NCI-H1417 treated with DMSO at 0.1 percent for 48 hours (cell line): ENCODE measurements around the gene SPRR3.
"Not testable (repeated sequence)": the region's sequence is repeated elsewhere in the genome, so short reads cannot be mapped to it uniquely, and the experiment has no call there.

Source experiments
- DNase-seq: peaks from one replicate; lab custom pipeline; 2025; lab: John Stamatoyannopoulos, UW

The SPRR3 gene

GRCh38 chr1:152983743-152984142, 17.8 kb upstream of the SPRR3 start, which contains the start of gene SPRR1A:
Gene SPRR1A, plus strand, starts transcription at chr1:152984081. Its CDS starts 1,150 bp downstream, at chr1:152985231.
- DNase-seq: no peak

GRCh38 chr1:152986578-152986977, 15.0 kb upstream of the SPRR3 start:
- DNase-seq: no peak

DNA sequence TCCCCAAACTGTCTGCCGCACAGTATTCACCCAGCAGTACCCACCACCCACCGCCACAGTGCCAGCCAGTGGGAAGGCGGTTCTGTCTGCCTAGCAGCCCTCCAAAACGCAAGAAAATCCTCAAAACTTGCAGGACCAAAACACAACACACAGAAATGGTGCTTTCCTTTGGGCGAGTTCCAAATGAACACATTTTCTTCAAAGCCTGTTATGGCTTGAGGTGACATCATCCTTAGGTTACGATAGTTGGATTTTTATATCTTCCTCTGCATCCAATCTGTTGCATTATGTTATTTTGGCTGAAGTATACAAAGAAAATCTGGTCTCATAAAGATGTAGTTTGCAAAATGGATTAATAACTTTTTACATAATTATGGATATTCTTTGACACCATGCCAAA, 8.4 kb upstream of the SPRR3 start:
- no peak for DNase-seq

DNA sequence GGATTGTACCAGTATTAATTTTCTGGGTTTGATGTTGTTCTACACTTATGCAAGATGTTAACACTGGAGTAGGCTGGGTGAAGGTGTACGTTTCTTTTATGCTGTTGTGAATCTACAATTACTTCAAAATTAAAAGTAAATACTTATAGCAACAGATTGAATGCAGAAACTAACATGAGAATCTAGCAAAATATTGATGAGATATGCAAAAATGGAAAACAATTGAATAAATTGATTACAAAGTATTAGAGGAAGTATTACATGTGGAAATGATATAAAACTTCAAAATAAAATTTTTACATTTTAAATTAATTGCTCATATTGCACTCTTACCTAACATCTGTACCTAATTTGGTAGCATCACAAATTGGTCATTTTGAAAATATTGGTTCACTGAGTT, 5.7 kb upstream of the SPRR3 start:
- no peak for DNase-seq

DNA sequence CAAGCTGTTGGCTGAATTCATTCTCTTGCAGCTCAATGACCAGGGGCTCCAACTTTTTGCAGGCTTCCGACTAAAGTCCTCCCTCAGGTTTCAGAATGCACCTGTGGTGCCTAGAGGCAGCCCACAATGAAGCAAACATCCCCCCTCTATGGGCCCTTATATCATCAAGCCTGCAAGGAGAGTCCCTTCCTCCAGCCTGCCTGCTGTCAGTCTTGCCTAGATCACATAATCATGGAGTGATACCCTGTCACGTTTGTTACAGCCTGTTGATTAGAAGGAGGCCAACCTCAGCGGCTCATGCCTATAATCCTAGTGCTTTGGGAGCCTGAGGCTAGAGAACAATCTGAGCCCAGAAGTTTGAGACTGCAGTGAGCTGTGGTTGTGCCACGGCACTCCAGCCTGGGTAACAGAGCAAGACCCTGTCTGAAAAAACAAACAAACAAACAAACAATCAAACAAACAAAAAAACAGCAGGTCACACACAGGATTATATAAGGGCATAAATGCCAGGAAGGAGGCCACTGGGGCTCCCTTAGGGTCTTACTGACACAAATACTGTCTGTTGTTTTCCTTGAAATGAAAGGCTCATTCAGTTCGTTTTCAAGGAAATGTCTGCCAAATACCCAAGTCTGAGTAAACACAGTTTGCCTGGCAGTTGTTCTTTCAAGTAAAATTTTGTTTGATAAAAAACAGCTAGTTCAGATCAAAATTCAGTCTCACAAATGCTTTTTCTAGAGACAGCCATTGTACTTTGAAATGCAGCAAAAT, 4.7 kb upstream of the SPRR3 start:
- DNase-seq: no peak

GRCh38 chr1:152997901-152998300, 3.6 kb upstream of the SPRR3 start:
- DNase-seq: no peak

DNA sequence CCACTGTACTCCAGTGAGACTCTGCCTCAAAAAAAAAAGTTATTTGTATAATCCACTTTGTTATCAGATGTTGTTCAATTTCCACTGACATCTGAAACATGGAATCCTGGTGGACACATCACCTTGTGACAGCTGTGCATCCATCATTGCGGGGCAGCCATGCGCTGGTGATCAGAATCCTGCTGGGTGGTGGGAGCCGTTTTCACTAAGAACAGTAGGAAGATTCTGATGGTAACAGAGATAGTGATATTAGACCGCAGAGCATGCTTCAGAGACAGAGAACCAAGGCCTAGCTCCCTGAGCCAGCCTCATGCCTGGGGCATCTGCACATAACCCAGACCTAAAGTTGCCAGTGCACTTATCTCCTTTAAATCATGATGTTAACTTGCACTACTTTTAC, 3.1 kb upstream of the SPRR3 start:
- DNase-seq: no peak

GRCh38 chr1:152999818-153000217, 1.7 kb upstream of the SPRR3 start:
- DNase-seq: no peak

DNA sequence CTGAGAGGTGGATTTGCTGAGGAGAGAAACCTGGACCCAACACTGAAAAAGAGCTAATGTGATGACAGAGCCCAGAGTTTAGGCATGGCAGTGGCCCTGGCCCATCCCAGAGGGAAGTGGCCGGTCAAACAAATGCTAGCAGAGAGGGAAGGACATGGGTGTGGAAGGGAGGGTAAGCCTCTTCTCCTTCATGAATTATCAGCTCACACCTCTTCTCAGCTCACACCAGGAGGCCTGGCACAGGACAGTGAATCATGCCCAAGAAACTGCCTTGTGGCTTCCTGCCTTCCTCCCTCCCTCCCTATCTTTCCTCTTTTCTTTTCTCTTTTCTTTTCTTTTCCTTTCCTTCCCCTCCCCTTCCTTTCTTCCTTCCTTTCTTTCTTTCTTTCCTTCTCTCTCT, 1.3 kb upstream of the SPRR3 start:
- DNase-seq: no peak

DNA sequence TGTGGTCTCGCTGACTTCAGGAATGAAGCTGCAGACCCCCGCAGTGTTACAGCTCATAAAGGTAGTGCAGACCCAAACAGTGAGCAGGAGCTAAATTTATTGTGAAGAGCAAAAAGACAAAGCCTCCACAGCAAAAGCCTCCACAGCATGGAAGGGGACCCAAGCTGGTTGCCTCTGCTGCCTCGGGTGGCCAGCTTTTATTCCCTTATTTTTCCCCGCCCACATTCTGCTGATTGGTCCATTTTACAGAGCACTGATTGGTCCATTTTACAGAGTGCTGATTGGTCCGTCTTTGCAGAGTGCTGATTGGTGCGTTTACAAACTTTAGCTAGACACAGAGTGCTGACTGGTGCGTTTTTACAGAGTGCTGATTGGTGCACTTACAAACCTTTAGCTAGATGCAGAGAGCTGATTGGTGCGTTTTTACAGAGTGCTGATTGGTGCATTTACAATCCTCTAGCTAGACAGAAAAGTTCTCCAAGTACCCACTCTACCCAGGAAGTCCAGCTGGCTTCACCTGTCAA, 9.7 kb downstream of the SPRR3 start:
- not testable (repeated sequence) for DNase-seq

DNA sequence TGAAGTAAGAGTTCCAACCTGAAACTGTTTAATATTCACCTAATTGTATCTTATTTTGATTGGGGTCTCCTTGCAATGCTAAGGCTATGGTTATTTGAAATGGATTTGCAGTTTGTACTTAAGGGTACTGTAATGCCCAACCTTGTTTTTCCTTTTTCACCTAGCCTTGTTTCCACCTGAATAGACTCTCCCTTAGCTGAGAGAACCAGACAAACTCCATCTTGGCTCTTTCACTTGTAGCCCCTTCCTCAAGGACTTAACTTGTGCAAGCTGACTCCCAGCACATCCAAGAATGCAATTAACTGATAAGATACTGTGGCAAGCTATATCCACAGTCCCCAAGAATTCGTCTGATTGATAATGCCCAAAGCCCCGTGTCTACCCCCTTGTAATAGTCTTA, 20.3 kb downstream of the SPRR3 start:
- not testable (repeated sequence) for DNase-seq

- not testable (repeated sequence) for DNase-seq
Measured at GRCh38 chr1:153022340-153022739, 20.8 kb downstream of the SPRR3 start.

DNA sequence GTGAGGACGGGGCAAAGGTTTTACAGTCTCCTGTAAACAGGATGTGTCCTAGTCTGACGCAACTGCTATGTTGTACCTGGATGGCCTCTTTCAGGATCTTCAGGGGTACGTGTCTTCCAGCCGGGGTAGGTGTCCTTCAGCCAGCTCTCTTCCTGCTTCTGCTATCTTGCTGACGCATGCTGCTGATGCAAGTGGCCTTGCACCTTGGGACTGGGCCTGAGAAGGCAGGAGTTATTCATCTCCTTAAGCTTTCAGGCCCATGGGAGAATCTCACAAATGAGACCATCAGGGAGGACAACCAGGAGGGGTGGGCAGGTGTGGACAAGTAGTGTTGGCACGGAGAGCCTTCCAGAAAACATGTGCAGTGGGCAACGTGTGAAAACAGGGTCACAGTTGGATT, 21.6 kb downstream of the SPRR3 start:
- no peak for DNase-seq

DNA sequence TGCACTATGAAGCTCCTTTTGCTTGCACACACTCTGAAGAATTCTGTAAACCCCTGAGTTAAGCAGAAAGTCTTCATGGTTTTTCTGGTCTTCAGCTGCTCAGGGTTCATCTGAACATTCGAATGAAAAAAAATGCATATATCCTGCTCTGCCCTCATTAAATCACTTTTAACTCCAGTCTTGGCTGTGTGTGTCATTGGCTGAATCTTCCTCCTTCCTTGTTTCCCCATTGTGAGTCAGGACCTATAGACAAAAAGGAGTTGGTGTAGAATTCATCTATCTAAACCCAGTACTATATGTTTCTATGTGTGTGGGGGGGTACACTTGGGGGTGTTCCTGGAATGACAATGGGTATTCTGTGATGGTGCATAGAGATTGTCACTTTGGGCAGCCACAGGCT, 22.9 kb downstream of the SPRR3 start:
- no peak for DNase-seq

DNA sequence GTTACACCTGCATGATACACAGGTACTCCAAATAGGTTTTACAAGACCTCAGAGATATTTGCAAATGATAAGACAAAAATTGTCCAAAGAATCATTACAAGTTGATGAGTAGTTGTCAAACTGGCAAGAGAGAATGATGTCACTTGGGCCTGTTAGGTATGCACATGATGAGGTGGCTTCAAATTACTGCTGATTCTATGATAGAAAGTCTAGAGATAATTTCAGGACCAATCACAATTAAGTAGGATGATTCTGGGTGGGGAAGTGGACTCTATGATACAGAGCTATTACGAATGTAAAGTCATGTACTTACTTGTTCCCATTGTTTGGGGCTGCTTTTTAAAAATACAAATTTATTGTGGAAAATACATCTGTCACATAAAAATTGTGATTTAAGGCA, 24.2 kb downstream of the SPRR3 start:
- DNase-seq: no peak

GRCh38 chr1:153028766-153029165, 27.2 kb downstream of the SPRR3 start:
- DNase-seq: no peak

DNA sequence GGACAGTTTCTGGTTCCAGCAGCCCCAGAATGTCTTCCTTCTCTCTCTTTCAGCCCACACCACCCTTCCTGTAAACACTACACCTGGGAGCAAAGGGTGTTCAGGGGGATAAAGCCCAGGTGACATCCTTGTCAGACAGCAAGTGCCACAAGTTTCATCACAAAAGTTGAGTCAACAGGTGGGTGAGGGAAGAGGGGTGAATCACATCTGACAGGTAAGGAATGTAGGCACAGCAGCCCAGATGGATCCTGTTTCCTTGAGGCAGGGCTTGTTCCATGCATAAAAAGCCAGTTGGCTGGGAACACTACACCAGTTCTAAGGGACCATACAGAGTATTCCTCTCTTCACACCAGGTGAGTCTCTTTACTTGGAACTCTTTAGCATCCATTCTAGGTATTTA, 29.3 kb downstream of the SPRR3 start, which contains the start of gene SPRR1B:
TSS of gene SPRR1B (plus strand) at position 309 of the 400 bp plus-strand sequence. CDS start 1,143 bp downstream, outside the sequence.
- no peak for DNase-seq

GRCh38 chr1:153032073-153032472, 30.5 kb downstream of the SPRR3 start:
- no peak for DNase-seq

- no peak for DNase-seq
Measured at GRCh38 chr1:153032677-153033308, 31.2 kb downstream of the SPRR3 start.

DNA sequence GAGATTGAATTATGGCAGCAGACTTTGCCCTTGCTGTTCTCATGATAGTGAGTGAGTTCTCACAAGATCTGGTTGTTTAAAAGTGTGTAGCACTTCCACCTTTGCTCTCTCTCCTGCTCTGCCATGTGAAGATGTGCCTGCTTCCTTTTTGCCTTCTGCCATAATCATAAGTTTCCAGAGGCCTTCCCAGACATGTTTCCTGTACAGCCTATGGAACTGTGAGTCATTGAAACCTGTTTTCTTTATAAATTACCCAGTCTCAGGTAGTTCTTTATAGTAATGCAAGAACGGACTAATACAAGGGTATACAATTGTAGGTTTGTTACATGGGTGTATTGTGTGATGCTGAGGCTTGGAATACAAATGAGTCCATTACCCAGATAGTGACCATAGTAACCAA, 33.7 kb downstream of the SPRR3 start:
- DNase-seq: no peak

DNA sequence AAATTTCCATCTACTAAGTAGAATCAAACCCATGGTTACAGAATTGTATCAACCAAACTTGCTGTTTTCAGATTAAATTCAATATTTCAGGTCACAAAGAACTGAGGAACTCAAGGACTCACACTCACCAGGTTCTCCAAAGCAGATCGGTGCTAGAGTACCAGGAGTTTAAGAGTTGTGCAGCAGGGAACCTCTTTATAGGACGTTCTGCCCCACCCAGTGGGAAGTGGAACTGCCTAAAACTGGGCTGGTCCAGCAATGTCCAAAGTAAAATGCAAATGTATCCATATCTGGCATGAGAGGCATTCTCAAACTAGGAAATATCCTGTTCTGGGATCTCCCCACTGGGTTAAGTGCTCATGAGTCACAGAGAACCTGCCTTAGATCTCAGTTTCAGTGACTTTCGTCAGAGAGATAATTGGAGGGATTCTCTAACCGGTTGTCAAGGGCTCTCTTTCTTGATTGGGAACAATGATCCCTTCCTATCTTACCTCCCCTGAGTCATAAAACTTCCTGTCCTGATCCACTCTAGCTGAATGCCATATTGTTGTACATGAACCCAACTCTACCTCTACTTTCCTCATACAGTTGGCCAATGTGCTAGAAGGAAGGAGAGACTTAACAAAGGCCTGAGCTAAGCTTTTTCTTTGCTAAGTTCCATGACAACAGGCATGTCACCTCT, 39.5 kb downstream of the SPRR3 start, which contains the start of gene SPRR2D:
TSS of gene SPRR2D (minus strand) at position 171 of the 682 bp plus-strand sequence. CDS start 774 bp downstream, outside the sequence.
- DNase-seq: no peak

DNA sequence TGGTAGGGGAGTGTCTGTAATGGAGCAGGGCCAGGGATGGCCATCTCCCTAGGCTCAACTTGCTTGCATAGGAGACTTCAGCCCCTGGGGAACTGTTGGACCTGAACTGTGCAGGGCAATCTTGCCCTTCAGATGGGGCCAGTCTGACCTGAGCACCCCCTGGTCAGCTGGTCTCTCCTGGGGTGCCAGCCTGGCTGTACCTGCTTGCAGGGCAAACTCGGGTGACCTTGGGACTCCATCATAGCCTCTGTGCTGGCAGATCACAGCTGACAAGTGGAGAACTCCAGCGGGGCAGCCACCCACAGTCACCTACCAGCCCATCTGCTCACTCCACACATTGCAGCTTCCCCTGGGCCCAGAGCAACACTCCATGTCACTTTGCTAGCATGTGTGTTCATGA, 47.7 kb downstream of the SPRR3 start:
- no peak for DNase-seq
